Measurements from ENCODE around the gene RLN3.
A peak's percentile ranks its signal among the peaks of the same experiment; 100 is the strongest.

Gene RLN3

GRCh38 chr19:14052470-14052869 is 24.5 kb downstream of the RLN3 start:
- Histone ChIP-seq H3K9me3 (ENCODE audit: insufficient read depth, low read depth, low read length) (peaks cover 3% of the 10 kb centered on the region; the same call in 1 of the 2 replicates), H3K36me3 (ENCODE audit: insufficient read depth, low read depth, low read length) (no peaks in the 10 kb centered on the region), H3K9ac (ENCODE audit: low read depth, low read length) (no peak overlapping the region), H3K4me1 (ENCODE audit: insufficient read depth, low read length) (no peaks in the 10 kb centered on the region), H3K4me3 (ENCODE audit: low read length) (no peak overlapping the region), H3K27me3 (ENCODE audit: insufficient read depth, low read length) (peaks cover 10% of the 10 kb centered on the region), H3K27ac (ENCODE audit: low read length) (no peak overlapping the region)

GRCh38 chr19:14053032-14053431 is 25.1 kb downstream of the RLN3 start:
- no peak overlapping the region for H3K4me3 ChIP-seq (ENCODE audit: low read length)
- H3K36me3 ChIP-seq (ENCODE audit: insufficient read depth, low read depth, low read length), result no peaks in the 10 kb centered on the region
- no peak overlapping the region for H3K27ac ChIP-seq (ENCODE audit: low read length)
- no peak overlapping the region for H3K9ac ChIP-seq (ENCODE audit: low read depth, low read length)
- H3K27me3 ChIP-seq (ENCODE audit: insufficient read depth, low read length), result peaks cover 14% of the 10 kb centered on the region
- peaks cover 3% of the 10 kb centered on the region; the same call in 1 of the 2 replicates for H3K9me3 ChIP-seq (ENCODE audit: insufficient read depth, low read depth, low read length)
- H3K4me1 ChIP-seq (ENCODE audit: insufficient read depth, low read length), result no peaks in the 10 kb centered on the region

- Histone ChIP-seq H3K9ac (ENCODE audit: low read depth, low read length) (no peak overlapping the region), H3K4me1 (ENCODE audit: insufficient read depth, low read length) (no peaks in the 10 kb centered on the region), H3K27me3 (ENCODE audit: insufficient read depth, low read length) (peaks cover 19% of the 10 kb centered on the region), H3K27ac (ENCODE audit: low read length) (no peak overlapping the region), H3K36me3 (ENCODE audit: insufficient read depth, low read depth, low read length) (no peaks in the 10 kb centered on the region), H3K9me3 (ENCODE audit: insufficient read depth, low read depth, low read length) (no peaks in the 10 kb centered on the region), H3K4me3 (ENCODE audit: low read length) (no peak overlapping the region)
Measured at GRCh38 chr19:14053500-14053899, 25.6 kb downstream of the RLN3 start.

- H3K36me3 ChIP-seq (ENCODE audit: insufficient read depth, low read depth, low read length), result no peaks in the 10 kb centered on the region
- H3K27ac ChIP-seq (ENCODE audit: low read length), result no peak overlapping the region
- H3K4me1 ChIP-seq (ENCODE audit: insufficient read depth, low read length), result no peaks in the 10 kb centered on the region
- H3K27me3 ChIP-seq (ENCODE audit: insufficient read depth, low read length), result peaks cover 25% of the 10 kb centered on the region
- H3K4me3 ChIP-seq (ENCODE audit: low read length), result no peak overlapping the region
- H3K9me3 ChIP-seq (ENCODE audit: insufficient read depth, low read depth, low read length), result no peaks in the 10 kb centered on the region
- no peak overlapping the region for H3K9ac ChIP-seq (ENCODE audit: low read depth, low read length)
Measured at GRCh38 chr19:14054099-14054498, 26.2 kb downstream of the RLN3 start.

- Histone ChIP-seq H3K9ac (ENCODE audit: low read depth, low read length) (no peak overlapping the region), H3K27ac (ENCODE audit: low read length) (no peak overlapping the region), H3K4me3 (ENCODE audit: low read length) (no peak overlapping the region), H3K27me3 (ENCODE audit: insufficient read depth, low read length) (peaks cover 31% of the 10 kb centered on the region), H3K36me3 (ENCODE audit: insufficient read depth, low read depth, low read length) (no peaks in the 10 kb centered on the region), H3K9me3 (ENCODE audit: insufficient read depth, low read depth, low read length) (no peaks in the 10 kb centered on the region), H3K4me1 (ENCODE audit: insufficient read depth, low read length) (no peaks in the 10 kb centered on the region)
Measured at GRCh38 chr19:14054721-14055120, 26.8 kb downstream of the RLN3 start.

GRCh38 chr19:14055396-14055795 is 27.4 kb downstream of the RLN3 start:
- H3K9me3 ChIP-seq (ENCODE audit: insufficient read depth, low read depth, low read length), result no peaks in the 10 kb centered on the region
- peaks cover 33% of the 10 kb centered on the region for H3K27me3 ChIP-seq (ENCODE audit: insufficient read depth, low read length)
- no peak overlapping the region for H3K4me3 ChIP-seq (ENCODE audit: low read length)
- H3K27ac ChIP-seq (ENCODE audit: low read length), result no peak overlapping the region
- H3K36me3 ChIP-seq (ENCODE audit: insufficient read depth, low read depth, low read length), result no peaks in the 10 kb centered on the region
- no peak overlapping the region for H3K9ac ChIP-seq (ENCODE audit: low read depth, low read length)
- no peaks in the 10 kb centered on the region for H3K4me1 ChIP-seq (ENCODE audit: insufficient read depth, low read length)

- Histone ChIP-seq H3K9ac (ENCODE audit: low read depth, low read length) (no peak overlapping the region), H3K36me3 (ENCODE audit: insufficient read depth, low read depth, low read length) (no peaks in the 10 kb centered on the region), H3K27me3 (ENCODE audit: insufficient read depth, low read length) (peaks cover 33% of the 10 kb centered on the region), H3K9me3 (ENCODE audit: insufficient read depth, low read depth, low read length) (no peaks in the 10 kb centered on the region), H3K4me3 (ENCODE audit: low read length) (peak overlapping the region; percentile 70; the same call in 1 of the 2 replicates), H3K4me1 (ENCODE audit: insufficient read depth, low read length) (no peaks in the 10 kb centered on the region), H3K27ac (ENCODE audit: low read length) (no peak overlapping the region)
Measured at GRCh38 chr19:14056069-14056666, 28.2 kb downstream of the RLN3 start.

- Histone ChIP-seq H3K9me3 (ENCODE audit: insufficient read depth, low read depth, low read length) (no peaks in the 10 kb centered on the region), H3K36me3 (ENCODE audit: insufficient read depth, low read depth, low read length) (no peaks in the 10 kb centered on the region), H3K4me1 (ENCODE audit: insufficient read depth, low read length) (no peaks in the 10 kb centered on the region), H3K9ac (ENCODE audit: low read depth, low read length) (peak overlapping the region; percentile 37; the same call in 1 of the 2 replicates), H3K27ac (ENCODE audit: low read length) (no peak overlapping the region), H3K27me3 (ENCODE audit: insufficient read depth, low read length) (peaks cover 33% of the 10 kb centered on the region), H3K4me3 (ENCODE audit: low read length) (peak overlapping the region; percentile 70)
Measured at GRCh38 chr19:14056741-14057356, 28.9 kb downstream of the RLN3 start.

GRCh38 chr19:14058182-14059092 is 30.5 kb downstream of the RLN3 start:
- no peak overlapping the region for H3K27ac ChIP-seq (ENCODE audit: low read length)
- no peak overlapping the region; the same call in 1 of the 2 replicates for H3K9ac ChIP-seq (ENCODE audit: low read depth, low read length)
- peak overlapping the region; percentile 61 for H3K4me3 ChIP-seq (ENCODE audit: low read length)
- no peaks in the 10 kb centered on the region for H3K4me1 ChIP-seq (ENCODE audit: insufficient read depth, low read length)
- no peaks in the 10 kb centered on the region for H3K9me3 ChIP-seq (ENCODE audit: insufficient read depth, low read depth, low read length)
- H3K36me3 ChIP-seq (ENCODE audit: insufficient read depth, low read depth, low read length), result no peaks in the 10 kb centered on the region
- H3K27me3 ChIP-seq (ENCODE audit: insufficient read depth, low read length), result peaks cover 33% of the 10 kb centered on the region

- H3K27ac ChIP-seq (ENCODE audit: low read length), result no peak overlapping the region
- peaks cover 33% of the 10 kb centered on the region for H3K27me3 ChIP-seq (ENCODE audit: insufficient read depth, low read length)
- no peak overlapping the region for H3K4me3 ChIP-seq (ENCODE audit: low read length)
- H3K4me1 ChIP-seq (ENCODE audit: insufficient read depth, low read length), result no peaks in the 10 kb centered on the region
- H3K9ac ChIP-seq (ENCODE audit: low read depth, low read length), result no peak overlapping the region
- H3K9me3 ChIP-seq (ENCODE audit: insufficient read depth, low read depth, low read length), result no peaks in the 10 kb centered on the region
- H3K36me3 ChIP-seq (ENCODE audit: insufficient read depth, low read depth, low read length), result no peaks in the 10 kb centered on the region
Measured at GRCh38 chr19:14059093-14059480, 31.1 kb downstream of the RLN3 start.

- no peak overlapping the region for H3K4me3 ChIP-seq (ENCODE audit: low read length)
- no peaks in the 10 kb centered on the region for H3K36me3 ChIP-seq (ENCODE audit: insufficient read depth, low read depth, low read length)
- no peak overlapping the region for H3K9ac ChIP-seq (ENCODE audit: low read depth, low read length)
- H3K4me1 ChIP-seq (ENCODE audit: insufficient read depth, low read length), result no peaks in the 10 kb centered on the region
- H3K27me3 ChIP-seq (ENCODE audit: insufficient read depth, low read length), result peaks cover 33% of the 10 kb centered on the region
- no peak overlapping the region for H3K27ac ChIP-seq (ENCODE audit: low read length)
- no peaks in the 10 kb centered on the region for H3K9me3 ChIP-seq (ENCODE audit: insufficient read depth, low read depth, low read length)
Measured at GRCh38 chr19:14059652-14060155, 31.8 kb downstream of the RLN3 start.

Data from iPS-20b (cell line).